ENCODE results near the gene LAMC3.

Gene LAMC3

GRCh38 chr9:131126059-131126426, 117.1 kb downstream of the LAMC3 start:
- no peak for DNase-seq

GRCh38 chr9:131129183-131129582, 120.2 kb downstream of the LAMC3 start:
- no peak for DNase-seq

DNA sequence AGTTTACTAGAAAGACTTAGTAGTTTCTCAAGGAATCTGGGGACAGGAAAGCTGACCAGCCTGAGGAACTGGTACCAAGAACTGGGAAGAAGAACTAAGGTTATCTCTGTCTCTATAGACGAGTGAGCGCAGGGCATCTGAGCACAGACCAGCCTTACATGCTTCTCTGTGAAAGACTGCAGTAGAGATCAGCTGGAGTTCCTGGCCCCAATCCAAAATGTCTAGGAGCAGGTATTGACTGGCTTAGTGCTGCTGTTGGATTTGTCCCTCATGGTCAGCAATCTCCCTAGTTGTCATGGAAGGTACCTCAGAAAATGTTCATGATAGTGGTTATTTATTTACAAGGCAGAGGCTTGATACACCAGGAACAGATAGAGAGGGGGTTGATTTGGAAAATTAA, 129.7 kb downstream of the LAMC3 start:
- no peak for DNase-seq

- no peak for DNase-seq
Observed at GRCh38 chr9:131140112-131140511, 131.1 kb downstream of the LAMC3 start.

GRCh38 chr9:131140550-131140949, 131.6 kb downstream of the LAMC3 start:
- DNase-seq: no peak

DNA sequence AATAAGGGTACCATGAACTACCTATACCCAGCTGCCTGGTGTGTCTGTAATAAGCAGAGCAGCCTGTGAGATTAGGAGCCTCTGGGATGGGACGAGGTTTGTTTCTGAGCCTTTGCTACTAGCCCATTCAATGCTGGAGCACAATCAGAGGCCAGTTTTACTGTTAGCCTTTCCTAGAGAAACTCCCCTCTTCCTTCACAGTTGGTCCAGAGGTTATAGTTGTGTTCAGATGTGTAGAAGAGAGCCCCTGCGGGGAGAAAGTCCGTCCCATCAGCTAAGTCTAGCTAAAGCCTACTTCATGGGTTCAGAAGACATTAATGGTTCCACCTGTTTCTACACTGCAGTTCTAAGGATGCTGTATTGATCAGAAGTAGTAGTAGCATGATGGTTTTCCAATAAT, 133.2 kb downstream of the LAMC3 start:
- no peak for DNase-seq
